ENCODE results near the gene IRX5.

IRX5 gene

DNA sequence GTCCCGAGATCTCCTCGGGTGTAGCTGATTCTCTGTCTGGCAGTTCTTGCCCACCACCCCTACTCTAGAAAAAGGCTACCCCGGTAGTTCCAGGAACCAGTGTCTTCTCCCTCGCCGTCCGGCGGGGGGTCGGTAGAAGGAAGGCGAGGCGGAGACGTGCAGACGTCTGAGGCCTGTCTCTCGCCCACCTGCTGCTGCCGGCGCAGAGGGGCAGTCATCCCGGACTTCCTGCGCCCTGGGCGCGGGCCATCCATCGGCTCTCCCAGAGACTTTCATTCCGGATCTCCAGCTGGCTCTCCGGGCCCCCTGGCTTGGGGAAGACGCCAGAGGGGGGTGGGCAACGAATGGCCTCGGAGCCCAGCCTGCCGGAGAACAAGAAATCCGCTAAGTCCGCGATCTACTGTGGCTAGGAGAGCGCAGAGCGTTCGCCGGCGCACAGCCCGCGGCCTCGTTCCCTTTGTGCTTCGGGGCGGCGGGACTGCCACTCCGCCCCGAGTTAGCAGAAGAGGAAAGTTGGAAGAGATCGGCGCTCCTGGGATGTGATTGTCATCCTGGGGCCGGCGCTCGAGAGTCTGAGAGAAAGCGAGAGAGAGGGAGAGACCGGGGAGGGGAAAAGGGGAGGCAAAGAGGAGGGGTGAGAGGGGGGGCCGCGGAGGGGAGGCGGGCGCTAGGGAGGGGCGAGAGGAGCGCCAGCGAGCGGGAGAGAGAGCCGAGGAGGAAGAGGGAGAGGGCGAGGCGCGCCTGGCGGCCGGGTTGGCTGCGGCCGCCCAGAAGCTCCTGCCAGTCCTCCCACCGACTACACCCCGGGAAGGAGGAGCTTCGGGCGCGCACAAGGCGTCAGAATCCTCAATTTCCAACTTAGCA, at the start of gene IRX5:
TSS of gene IRX5 (plus strand) at position 861 of the 864 bp plus-strand sequence. CDS start 334 bp downstream, outside the sequence.
- DNase-seq (ENCODE audit: low read depth in 2 of 2): peak; percentile 96

DNA sequence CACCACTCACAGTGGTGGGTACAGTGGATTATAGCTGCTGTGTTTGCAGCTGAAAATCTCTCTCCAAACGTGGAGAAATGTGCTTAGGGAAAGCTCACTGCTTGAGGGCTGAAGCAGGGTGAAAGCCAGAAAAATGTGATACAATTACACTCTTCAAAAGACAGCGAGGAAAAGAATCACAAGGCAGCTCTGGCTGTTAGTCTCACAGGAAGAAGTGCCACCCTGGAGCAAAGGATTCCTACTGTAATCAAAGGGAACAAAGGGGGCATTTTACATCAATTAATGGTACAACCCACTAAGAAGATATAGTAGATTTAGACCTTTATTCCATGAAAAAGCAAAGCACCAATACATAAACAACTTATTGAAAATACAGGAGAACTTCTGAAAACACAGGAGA, 48.1 kb upstream of the IRX5 start:
- no peak for DNase-seq (ENCODE audit: low read depth in 2 of 2)

DNA sequence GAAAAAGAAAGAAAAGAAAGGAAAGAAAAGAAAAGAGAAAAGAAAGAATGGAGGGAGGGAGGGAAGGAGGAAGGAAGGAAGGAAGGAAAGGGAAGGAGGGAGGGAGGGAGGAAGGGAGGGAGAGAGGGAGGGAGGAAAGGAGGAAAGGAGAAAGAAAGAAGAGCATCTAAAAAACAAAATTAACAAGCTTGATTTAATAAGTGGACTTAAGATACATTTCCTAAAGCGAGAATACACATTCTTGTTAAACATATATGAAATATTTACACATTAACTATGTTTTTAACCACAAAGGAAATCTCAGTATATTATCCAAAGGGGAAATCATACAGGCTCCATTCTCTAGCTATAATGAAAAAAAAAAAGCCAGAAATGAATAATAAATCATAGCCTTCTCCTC, 47.3 kb upstream of the IRX5 start:
- DNase-seq (ENCODE audit: low read depth in 2 of 2): no peak

DNA sequence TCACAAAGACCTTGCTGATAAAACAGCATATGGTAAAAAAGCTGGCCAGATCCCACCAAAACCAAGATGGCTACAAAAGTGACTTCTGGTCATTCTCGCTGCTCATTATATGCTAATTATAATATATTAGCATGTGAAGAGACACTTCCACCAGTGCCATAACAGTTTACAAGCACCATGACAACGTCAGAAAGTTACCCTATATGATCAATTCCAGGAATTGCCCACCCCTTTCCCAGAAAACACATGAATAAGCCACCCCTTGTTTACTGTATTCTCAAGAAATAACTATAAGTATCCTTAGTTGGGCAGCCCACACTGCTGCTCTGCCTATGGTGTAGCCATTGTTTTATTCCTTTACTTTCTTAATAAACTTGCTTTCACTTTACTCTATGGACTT, 44.6 kb upstream of the IRX5 start:
- DNase-seq (ENCODE audit: low read depth in 2 of 2): no peak

DNA sequence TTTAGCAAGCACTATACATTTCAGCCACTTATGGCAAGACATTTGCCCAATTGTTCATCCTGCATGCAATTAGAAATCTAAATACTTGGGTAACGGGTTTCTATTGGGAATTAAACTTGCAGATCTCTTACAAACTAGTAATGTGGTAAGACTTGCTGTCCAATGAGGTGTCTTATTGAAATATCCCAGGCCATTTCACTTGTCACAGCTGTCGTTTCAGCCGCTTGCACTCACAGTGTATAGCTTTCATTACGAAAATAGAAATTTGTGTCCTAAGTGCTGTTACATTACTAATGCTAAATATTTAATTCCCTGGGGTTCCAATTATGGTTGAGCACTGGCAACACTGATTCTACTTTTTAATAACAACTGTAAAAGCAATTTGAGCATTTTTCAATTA, 40.3 kb upstream of the IRX5 start:
- DNase-seq (ENCODE audit: low read depth in 2 of 2): no peak

DNA sequence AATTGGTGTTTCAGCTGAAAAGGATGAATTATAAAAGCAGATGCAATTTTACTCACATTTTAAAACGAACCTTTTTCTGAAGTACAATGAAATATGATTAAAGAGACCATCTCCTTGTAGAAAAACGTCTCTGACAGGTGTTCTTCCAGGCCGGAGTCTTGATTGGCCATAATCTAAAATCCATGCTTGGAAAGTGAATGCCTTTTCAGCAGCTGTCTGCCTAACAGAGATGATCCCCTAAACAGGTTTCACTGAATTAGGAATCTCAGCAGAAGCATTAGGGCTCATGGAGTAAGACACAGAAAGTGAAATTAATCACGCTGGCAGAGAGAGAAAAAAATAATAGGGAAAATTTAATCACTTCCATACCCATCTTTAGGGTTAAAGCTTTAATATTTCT, 39.3 kb upstream of the IRX5 start:
- DNase-seq (ENCODE audit: low read depth in 2 of 2): no peak

DNA sequence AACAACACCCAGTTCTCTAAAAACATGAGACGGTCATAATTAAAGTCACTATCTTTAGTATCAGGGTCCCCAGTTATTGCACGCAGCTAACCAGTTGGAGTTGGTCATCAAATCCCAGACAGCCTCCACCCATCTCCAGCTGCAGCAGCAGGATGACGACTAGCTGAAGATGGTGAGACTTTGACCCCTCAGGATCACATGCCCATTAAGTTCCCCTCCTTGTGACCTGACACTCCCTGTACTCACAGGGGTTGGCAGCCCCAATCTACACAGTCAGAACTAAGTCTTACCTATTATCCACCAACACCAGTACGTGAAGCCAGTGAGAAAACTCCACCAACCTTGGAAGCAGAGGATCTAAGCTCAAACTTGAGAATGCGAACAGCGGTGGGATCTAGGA, 37.7 kb upstream of the IRX5 start:
- DNase-seq (ENCODE audit: low read depth in 2 of 2): no peak

DNA sequence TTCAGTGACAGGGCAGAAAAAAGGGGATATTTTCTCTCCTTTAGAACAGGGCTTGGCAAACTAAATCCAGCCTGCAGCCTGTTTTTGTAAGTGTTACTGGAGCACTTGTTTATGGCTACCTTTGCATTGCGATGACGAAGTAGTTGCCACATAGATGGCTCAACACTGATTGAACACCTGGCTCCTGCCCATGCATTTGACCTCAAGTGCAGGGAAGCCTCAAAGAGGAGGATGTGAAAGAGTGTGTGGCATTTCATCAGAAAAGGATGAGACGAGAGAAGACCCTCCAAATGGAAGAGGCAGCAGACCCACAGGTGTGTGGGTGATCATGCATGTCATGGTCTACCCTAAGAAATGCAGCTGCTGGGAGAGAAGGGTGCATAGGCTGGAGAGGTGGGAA, 32.7 kb upstream of the IRX5 start:
- no peak for DNase-seq (ENCODE audit: low read depth in 2 of 2)

DNA sequence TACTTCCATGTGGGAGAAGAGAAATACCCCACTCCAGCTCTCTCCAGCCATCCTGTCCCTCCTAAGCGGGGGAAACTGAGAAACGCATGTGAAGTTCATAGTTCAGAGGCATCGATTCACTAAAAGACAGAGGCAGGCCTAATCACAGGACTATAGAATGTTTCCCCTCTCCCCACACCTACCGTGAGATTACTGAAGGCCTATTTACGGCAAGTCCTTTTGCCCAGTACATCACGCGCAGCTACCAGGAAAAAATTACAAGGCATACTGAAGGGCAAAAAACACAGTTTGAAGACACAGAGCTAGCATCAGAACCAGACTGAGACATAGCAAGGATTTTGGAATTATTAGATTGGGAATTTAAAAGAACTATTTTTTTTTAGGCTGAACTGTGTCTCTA, 29.1 kb upstream of the IRX5 start:
- DNase-seq (ENCODE audit: low read depth in 2 of 2): no peak

DNA sequence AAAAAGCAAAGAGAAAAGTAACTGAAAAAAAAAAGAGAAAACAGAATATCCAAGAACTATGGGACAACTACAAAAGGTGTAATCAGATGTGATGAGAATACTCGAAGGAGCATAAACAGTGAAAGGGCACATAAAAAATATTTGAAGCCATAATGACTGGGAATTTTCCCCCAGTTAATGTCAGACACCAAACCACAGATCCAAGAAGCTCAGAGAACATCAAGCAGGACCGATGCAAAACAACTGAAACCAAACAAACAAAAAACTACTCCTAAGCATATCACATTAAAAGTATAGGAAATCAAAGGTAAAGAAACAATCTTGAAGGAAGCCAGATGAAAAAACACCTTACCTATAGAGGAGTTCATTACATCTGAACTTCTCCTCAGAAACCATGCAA, 27.6 kb upstream of the IRX5 start:
- no peak for DNase-seq (ENCODE audit: low read depth in 2 of 2)

DNA sequence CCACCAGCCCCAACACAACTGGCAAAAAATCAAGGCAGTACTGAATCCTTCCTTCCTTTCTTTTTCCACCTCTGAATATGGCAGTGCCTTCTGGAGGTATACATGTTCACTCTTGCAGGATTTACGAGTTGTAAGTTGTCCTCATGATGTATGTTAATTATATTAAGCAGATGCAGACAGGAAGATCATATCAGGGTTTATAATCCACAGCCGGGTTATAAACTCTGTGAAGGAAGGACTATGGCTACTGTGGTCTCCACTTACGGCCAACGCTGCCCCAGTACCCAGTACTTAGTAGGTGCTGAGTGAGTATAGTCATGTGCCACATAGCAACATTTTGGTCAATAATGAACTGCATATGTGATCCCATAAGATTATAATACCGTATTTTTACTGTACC, 19.6 kb upstream of the IRX5 start:
- DNase-seq (ENCODE audit: low read depth in 2 of 2): no peak

DNA sequence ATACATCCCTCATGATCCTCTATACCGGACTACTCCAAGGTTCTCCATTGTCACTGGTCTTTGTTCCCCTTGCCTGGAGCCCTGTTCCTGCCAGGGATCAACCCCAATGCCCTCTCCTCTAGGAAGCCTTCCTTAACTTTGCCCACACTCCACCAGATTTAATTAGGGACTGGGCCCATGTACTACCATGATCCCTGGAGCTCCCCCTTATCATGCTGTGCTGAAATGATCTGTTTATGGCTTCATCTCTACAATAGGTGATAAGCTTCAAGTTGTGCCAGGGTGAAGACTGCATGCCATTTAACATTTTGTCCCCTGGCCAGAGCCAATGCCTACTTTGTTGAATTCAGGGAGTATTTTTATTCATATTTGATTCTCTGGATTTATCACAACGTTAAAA, 17.9 kb upstream of the IRX5 start:
- no peak for DNase-seq (ENCODE audit: low read depth in 2 of 2)

DNA sequence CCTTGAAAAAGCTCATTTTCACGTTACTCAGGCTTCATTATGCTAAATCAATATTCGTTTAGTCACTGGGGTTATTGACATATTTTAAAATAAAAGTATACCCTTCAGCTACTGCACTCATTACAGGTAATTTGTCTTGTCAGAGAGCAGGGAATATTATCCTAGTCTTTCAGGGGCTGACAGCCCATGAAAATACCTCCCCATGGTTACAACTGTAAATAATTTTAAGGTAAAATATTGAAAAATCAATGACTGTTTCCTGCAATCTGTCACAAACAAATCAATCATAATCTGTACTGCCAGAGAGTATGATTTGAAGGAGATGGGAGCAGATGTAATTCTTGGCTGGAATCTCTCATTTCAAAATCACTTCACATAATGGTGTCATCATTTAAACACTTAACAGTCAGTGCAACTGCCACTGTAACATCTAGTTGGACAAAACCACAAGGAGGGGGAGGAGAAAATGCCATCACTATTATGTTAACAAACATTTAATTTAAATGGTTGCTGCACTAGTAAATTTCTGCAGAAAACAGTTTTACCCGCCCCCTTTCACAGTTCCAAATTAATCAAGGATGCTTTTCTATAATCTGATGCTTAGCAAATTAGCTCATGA, 9.3 kb upstream of the IRX5 start:
- no peak for DNase-seq (ENCODE audit: low read depth in 2 of 2)

DNA sequence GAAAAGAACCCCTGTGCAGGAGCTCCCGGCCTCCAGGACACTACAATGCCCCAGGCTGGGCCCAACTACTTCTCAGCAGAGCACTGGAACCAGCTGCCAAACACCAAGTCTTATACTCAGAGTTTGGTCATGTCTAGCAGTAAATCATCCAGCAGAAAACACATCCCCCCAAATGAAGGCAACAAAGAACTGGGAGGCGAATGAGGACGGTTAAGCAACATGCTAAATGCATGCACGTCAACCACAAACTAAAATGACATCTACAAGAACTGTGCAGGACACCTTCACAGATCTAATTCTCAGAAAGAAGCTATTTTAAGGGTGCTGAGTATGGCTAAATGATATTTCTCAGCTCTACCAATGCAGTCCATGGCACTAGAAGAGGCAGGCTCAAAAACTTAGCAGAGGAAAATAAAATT, 7.6 kb upstream of the IRX5 start:
- no peak for DNase-seq (ENCODE audit: low read depth in 2 of 2)

DNA sequence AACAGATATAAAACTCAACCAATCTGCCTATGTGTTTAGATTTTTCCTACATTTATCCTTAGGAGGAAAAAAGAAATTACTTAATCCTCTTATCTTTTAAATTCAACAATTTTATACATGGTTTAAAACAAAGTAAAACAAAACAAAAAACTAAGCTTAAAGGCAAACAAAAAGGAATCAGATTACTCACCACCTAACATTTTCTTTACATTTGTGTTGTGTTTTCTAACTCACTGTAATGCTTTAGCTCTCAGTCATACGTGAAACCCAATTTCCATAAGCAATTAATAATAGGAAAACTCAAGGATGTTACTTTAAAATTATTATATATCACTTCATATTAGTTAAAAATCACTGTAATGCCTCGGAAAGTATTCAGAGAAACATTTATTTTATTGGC, 6.7 kb upstream of the IRX5 start:
- no peak for DNase-seq (ENCODE audit: low read depth in 2 of 2)

DNA sequence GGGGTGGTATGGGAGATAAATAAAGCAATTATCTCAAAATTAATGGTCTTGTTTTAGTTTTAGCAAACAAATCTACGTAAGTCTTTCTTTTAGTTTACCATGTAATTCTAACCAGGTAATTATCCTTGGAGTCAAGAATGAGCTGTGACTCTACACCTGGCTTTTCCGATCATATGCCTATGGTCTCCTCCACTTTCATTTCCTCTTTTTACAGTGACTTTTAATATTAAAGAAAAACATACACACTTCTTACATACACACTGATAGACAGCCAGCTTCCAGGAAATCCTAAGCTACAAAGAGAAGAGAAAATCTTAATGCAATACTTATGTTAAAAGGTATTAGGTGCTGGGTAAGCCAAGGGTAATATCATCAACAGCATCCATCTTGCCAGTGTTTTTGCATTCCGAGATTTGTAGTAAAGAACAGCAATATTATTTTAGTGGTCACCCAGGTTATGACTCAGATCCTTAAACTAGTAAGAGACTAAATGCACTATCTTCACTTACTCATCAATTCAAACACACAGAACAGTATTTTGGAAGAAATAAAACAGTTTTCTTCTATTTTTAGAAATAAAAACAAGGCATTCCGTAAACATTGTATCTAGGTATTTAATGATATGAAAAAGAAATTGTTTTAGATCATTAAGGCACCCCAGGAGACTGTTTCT, 4.4 kb upstream of the IRX5 start:
- no peak for DNase-seq (ENCODE audit: low read depth in 2 of 2)

DNA sequence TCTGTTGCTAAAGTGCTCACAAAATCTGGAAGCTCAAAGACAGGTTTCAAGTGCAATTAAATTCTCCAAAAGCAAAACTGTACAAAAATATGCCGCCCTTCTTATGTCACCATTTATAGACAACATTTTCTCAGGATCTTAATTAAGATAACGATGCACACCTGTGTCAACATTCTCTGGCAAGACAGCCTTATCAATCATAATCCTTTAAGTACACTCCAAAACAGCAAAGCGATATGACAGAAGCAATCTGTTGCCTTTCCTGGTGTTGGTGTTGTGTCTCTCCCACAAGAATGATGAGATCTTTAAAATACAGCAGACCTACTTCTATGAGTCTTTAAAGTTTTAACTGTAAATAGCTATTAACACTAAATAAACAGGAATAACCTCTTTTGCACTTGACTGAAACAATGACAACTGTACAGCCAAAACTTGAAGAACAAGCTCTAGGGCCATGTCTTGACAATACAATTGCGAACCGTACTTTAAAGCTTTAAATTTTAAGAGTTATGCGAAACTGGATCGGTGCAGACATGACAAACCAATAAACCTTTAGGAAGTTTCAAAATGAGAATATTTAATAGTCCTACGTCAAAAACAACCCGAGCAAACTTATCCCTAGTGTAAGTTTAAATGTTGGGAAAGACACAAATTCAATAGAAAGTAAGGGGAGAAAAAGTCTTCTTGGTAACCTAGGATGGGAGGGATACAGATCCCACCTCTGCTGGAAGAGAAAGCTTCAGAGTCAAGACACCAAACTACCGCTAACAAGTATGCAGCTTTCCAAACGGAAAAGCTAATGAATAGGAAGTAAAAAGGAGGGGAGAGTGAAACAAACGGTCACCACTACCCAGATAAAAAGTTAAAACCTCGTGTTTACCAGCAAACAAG, 3.3 kb upstream of the IRX5 start:
- no peak for DNase-seq (ENCODE audit: low read depth in 2 of 2)

DNA sequence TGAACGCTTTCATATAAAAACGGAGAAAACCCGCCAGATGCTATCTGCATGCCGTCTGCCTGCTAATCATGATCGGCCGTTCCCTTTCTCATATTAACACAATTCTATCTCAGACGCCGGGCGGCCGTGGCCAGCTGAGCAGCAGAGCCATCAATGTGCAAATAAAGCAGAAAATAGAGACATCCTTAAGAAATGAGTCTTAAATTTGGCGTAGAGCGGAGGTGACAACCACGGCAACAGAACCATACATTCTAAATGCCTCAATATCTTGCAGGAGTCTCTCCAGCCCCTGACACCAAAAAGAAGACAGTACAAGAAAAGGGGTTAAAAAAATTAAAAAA, 2.7 kb upstream of the IRX5 start:
- no peak for DNase-seq (ENCODE audit: low read depth in 2 of 2)

DNA sequence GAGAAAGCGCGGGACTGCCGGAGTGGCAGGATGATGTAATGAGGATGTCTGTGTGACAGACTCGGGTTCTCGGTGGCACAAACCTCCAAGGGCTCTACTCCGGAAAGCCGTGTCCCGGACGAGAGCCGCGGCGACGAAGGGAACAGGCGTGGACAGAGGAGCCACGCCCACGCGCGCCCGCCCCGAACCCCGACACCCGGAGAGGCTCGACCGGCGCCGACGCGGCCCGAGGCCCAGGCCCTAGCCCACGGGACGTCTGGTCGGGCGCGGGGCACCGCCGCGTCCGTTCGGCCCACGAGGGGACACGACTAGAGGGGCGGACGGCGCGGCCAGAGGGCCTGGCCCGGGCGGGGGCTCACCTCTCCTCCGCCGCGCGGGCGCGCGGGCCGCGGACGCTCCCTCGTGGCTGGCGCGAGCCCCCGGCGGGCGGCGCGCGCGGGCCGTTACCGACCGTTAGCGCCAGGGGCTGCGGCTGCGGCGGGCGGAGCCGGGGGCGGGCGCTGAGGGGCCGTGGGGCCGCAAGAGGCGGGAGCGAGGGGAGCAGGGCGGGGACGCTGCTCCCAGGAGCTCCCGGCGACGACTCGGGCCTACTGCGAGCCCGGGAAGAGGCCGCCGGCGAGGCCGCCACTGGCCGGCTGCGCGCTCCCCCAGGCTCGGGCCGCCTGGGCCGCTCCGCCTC, 2.1 kb upstream of the IRX5 start:
- no peak for DNase-seq (ENCODE audit: low read depth in 2 of 2)

DNA sequence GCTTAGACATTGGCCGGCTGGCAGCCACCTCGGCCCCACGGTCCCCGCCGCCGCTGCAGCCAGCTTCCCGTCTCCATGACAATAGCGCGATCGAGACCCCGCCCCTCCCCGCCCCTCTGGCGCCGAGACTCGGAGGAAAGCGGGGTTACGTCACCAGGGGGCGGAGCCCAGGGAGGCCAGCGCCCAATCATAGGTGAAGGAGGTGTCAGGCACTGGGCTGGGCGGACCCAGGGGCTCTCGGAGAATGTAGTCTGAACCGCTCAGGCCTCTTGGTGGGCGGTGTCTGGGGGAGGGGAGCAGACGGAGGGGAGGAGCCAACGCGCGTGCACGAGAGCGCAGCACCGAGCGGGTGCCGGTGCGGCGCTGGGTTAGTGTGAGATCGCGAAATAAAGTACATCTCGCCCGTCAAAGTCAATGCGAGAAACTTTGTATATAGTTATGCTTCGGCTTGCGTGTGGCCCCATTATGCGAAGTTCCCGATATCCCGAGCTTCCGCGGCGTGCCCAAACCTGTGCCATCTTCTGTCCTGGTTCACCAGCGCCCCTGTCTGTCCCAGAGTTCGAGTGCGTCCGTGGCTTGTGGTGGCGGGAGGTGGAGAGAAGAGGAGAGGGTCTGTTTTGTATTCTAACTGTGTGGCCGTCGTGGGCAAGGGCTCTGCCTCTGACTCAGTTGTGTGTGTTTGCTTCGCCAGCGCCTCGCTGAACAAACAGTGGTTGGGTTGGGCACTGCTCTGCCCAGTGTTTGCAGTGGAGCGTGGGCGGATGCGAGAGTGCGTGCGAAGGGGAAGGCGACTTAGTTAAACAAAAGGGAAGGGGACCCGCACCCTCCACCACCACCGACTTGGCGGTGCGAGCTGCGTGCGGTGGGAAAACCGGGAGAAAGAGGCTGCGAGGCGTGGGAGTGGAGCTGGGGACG, 1.3 kb upstream of the IRX5 start:
- DNase-seq (ENCODE audit: low read depth in 2 of 2): peak; percentile 98 to 99

DNA sequence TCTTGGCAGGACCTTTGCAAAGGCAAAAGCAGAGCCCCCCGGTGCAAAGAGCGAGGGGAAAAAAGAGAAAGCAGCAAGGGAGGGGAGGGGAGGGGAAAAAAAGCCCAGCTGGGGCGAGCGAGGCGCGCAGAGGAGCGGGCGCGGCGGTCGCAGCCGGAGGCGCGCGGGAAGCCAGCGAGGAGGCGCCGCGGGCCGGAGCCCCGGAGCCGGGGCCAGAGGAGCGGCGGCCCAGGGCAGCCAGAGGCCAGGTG, 129 bp downstream of the IRX5 start:
- no peak for DNase-seq (ENCODE audit: low read depth in 2 of 2)

All from fibroblast of skin of left biceps (primary cell).